H1 (cell line): Measurements from ENCODE around the gene ARID3B. TPM values are rescaled to one million over a fixed set of nuclear protein-coding genes. Genes with fewer than 3 reads are reported as not detected.

Experiments used
- BACH1 ChIP-seq: IDR thresholded peaks from 2 replicates; pipeline ENCODE4 v1.6.1; 2012; ENCODE audit warnings: low read length, improper control_type of control experiment
- CEBPB ChIP-seq: IDR thresholded peaks from 2 replicates; pipeline ENCODE4 v1.6.1; 2012; ENCODE audit warnings: low read depth, low read length
- NANOG ChIP-seq: IDR thresholded peaks from 2 replicates; pipeline ENCODE4 v1.6.1; 2011; ENCODE audit warnings: low read length, low read depth, mild to moderate bottlenecking, inconsistent platforms; ENCODE audit not compliant: insufficient read depth, poor library complexity, severe bottlenecking
- POLR2AphosphoS5 ChIP-seq: IDR thresholded peaks from 2 replicates; pipeline ENCODE4 v1.6.1; 2011; ENCODE audit warnings: low read depth, low read length
- RAD21 ChIP-seq, 2 experiments: IDR thresholded peaks in 1 of 2; conservative IDR thresholded peaks in 1 of 2; 2 replicates each; pipeline ENCODE4 v1.6.1; 2011; ENCODE audit warnings: low read depth in 2 of 2, low read length in 2 of 2, improper control_type of control experiment in 1 of 2, inconsistent platforms in 1 of 2, mild to moderate bottlenecking in 1 of 2, moderate library complexity in 1 of 2
- polyA plus RNA-seq, 7 experiments: library from polyadenylated mRNA; depleted of rRNA in 3 of 7; stranded (reverse) in 5 of 7; unstranded in 2 of 7; fragments of >200 nt in 5 of 7; fragments of 200-250 nt in 2 of 7; gene quantifications; 1 replicate in 5 of 7; 2 replicates in 1 of 7; 4 replicates in 1 of 7; pipeline versions ENCODE4 v1.2.1 to v1.2.3, GENCODE V29; 2011 to 2013; ENCODE audit warnings: missing spikeins in 2 of 7, mixed read lengths in 2 of 7
- total RNA-seq: library from RNA; stranded (reverse); fragmentation: NEBNext Ultra II Directional; extraction: Animal tissue kit (Norgen Biotek cat#: 25700); gene quantifications from 2 replicates; pipeline ENCODE4 v1.2.1, GENCODE V29; 2021

ARID3B gene
- total and polyA plus RNA-seq, 2 of the 8 experiments (the other 6 are each of a cell fraction or from before 2014, with no cell fraction given), result 81.0 to 115 TPM

GRCh38 chr15:74523982-74524381 lies 17.0 kb upstream of the ARID3B start (continued):
- TF ChIP-seq RAD21 (IDR thresholded peaks at IDR 0.05 in 1 of 2, conservative IDR thresholded peaks at IDR 0.05 in 1 of 2; ENCODE audit: low read depth in 2 of 2, low read length in 2 of 2) (no peak), NANOG (no peak), POLR2AphosphoS5 (no peak), BACH1 (no peak), CEBPB (no peak)
